Epithelial cell of proximal tubule (primary cell): ENCODE results near the gene DAAM2. TPM values are rescaled to one million over a fixed set of nuclear protein-coding genes. Genes with fewer than 3 reads are reported as not detected.

Source experiments
- DNase-seq: peaks from one replicate; pipeline ENCODE4 v3.0.0-alpha.2; 2011; ENCODE audit warnings: low read depth
- H3K4me3 ChIP-seq: 2 replicates; pipeline ENCODE4 v1.5.1; 2011; ENCODE audit warnings: low read depth, mild to moderate bottlenecking, low read length
- CTCF ChIP-seq: conservative IDR thresholded peaks from 2 replicates; pipeline ENCODE4 v1.5.1; 2012; ENCODE audit warnings: low read depth, mild to moderate bottlenecking, low read length
- total RNA-seq: library from RNA; depleted of rRNA; stranded (reverse); fragments of >200 nt; gene quantifications from 2 replicates; pipeline ENCODE4 v1.2.3, GENCODE V29; 2015

Gene DAAM2
- total RNA-seq, 1 donor from 2014 or later = 0.35 TPM

DNA sequence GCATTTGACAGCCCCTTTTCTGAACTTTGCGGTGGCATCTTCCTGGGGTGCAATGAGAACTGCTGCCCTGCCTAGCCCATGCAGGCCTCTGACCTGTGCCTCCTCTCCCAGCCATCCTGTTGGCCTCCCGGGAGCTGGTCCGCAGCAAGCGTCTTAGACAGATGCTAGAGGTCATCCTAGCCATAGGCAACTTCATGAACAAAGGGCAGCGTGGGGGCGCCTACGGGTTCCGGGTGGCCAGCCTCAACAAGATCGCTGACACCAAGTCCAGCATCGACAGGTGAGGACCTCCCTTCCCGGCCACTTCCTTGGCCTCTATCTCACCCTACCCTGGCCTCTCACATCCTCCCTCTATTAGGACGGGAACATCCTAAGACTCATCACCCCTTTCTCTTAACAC, 104.5 kb downstream of the DAAM2 start:
- no peak for TF ChIP-seq CTCF
- no peak for DNase-seq
- no peak overlapping the region for H3K4me3 ChIP-seq

GRCh38 chr6:39897698-39898097, 105.5 kb downstream of the DAAM2 start:
- TF ChIP-seq CTCF = no peak
- no peak overlapping the region for H3K4me3 ChIP-seq
- no peak for DNase-seq

DNA sequence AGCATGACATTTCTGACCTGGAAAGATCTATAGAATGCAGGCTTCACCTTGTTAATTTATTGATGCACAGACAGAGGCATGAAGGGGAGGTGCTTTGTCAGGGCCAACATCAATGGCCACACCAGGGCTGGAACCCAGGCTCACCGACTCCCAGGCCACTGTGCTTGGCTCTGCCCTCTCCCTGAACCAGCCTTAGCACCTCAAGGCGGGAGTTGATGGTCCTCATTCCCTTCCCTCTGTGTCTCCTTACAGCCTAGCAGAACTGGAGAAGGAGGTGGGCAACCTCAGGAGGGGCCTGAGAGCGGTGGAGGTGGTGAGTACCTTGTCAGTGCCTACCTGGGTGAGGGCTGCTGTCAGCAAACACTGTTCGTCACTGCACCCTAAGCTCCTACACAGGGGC, 106.4 kb downstream of the DAAM2 start:
- no peak for TF ChIP-seq CTCF
- no peak for DNase-seq
- no peak overlapping the region for H3K4me3 ChIP-seq

- DNase-seq = no peak
- no peak for TF ChIP-seq CTCF
- H3K4me3 ChIP-seq = no peak overlapping the region
Observed at GRCh38 chr6:39899554-39900295, 107.5 kb downstream of the DAAM2 start.

- TF ChIP-seq CTCF = no peak
- DNase-seq = no peak
- no peak overlapping the region for H3K4me3 ChIP-seq
Observed at GRCh38 chr6:39901116-39901655, 109.0 kb downstream of the DAAM2 start.

- H3K4me3 ChIP-seq = no peak overlapping the region
- DNase-seq = no peak
- TF ChIP-seq CTCF = no peak
Observed at GRCh38 chr6:39901670-39902069, 109.5 kb downstream of the DAAM2 start.

DNA sequence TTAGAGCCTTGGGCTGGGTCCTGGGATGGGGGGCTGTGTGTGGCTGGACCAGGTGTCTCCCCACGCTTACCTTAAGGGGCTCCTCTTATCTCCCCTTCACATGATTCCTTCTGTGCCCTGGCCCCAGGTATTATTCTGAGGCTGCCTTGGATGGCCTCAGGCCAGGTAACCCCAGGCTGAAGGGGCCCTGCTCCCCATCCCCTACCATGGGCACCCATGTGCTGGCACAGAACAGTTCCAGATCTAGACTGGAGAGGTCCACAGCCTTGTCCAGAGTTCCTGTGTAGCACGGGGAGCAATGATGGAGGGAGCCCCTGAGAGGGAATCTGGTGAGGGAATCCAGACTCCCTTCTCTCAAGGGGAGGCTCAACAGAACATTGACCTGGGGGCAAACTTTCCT, 110.0 kb downstream of the DAAM2 start:
- no peak for DNase-seq
- H3K4me3 ChIP-seq = no peak overlapping the region
- TF ChIP-seq CTCF = no peak
